Measurements from ENCODE around the gene DAP3. TPM values are rescaled to one million over a fixed set of nuclear protein-coding genes. Genes with fewer than 3 reads are reported as not detected.

The DAP3 gene
- total and polyA plus RNA-seq, 2 of the 13 experiments (the other 11 are each of a cell fraction or from before 2014, with no cell fraction given): 129 to 133 TPM

DNA sequence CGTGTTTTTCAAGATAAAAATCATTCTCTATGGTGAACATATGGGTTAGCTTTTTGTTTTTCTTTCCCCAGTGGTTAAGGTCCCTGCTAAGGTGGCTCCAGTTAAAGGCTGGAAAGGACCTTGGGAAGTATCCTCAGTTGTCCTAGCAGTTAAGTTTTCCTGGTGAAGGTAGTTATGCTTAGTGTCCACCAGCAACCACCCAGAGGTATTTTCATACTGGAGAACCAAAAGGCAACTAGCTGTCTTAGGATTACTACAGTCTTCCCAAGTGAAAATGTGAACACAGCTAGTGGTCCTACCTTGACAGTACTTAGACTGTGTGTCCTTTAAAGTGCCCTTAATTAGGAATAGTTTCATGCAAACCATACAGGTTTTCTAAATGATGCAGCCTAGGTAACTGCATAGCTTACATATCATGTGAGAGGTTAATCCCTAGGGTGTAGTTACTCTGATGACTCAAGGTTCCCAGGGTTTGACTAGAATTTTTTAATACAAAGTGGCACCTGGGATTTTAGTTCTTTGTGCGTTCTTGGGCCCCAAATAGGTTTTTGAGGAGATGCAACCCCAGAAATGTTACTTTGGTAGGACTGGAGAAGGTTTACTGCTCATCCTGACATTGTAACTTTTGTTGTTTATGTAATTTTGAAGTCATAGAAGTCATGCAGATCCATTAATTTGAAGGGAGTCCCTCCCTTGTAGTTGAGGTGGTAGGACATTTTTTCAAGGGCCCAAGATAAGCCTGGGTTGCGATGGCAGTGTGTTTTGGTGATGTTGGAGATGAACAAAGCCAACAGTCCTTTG, 36.8 kb upstream of the DAP3 start (continued):
- TF ChIP-seq, protein P1, sequence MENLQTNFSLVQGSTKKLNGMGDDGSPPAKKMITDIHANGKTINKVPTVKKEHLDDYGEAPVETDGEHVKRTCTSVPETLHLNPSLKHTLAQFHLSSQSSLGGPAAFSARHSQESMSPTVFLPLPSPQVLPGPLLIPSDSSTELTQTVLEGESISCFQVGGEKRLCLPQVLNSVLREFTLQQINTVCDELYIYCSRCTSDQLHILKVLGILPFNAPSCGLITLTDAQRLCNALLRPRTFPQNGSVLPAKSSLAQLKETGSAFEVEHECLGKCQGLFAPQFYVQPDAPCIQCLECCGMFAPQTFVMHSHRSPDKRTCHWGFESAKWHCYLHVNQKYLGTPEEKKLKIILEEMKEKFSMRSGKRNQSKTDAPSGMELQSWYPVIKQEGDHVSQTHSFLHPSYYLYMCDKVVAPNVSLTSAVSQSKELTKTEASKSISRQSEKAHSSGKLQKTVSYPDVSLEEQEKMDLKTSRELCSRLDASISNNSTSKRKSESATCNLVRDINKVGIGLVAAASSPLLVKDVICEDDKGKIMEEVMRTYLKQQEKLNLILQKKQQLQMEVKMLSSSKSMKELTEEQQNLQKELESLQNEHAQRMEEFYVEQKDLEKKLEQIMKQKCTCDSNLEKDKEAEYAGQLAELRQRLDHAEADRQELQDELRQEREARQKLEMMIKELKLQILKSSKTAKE (CRISPR knock-in tag; IDR thresholded peaks at IDR 0.05; ENCODE audit: borderline replicate concordance): no peak
- TF ChIP-seq, protein P2, sequence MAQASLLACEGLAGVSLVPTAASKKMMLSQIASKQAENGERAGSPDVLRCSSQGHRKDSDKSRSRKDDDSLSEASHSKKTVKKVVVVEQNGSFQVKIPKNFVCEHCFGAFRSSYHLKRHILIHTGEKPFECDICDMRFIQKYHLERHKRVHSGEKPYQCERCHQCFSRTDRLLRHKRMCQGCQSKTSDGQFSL (CRISPR knock-in tag; IDR thresholded peaks at IDR 0.05): no peak
- TF ChIP-seq, protein P3, sequence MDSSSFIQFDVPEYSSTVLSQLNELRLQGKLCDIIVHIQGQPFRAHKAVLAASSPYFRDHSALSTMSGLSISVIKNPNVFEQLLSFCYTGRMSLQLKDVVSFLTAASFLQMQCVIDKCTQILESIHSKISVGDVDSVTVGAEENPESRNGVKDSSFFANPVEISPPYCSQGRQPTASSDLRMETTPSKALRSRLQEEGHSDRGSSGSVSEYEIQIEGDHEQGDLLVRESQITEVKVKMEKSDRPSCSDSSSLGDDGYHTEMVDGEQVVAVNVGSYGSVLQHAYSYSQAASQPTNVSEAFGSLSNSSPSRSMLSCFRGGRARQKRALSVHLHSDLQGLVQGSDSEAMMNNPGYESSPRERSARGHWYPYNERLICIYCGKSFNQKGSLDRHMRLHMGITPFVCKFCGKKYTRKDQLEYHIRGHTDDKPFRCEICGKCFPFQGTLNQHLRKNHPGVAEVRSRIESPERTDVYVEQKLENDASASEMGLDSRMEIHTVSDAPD (CRISPR knock-in tag; IDR thresholded peaks at IDR 0.05): no peak

DNA sequence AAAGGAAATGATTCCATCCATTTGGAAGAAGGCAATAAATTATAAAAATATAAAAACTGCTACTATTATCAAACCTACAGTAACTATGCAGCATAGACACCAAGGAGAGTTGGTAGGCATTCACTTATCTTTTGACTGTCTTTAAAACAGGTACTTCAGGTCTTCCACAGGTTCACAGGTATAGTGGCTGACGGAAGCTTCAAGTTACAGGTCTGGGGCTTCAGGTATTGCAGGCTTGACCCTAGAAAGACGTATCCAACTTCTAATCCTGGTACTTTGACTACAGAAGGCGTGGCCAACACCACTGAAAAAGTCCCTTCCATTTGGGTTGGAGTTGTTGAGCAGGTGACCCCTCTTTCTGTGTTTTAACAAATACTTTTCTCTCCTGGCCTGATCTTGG, 35.9 kb upstream of the DAP3 start:
- DNase-seq (ENCODE audit: low spot score) (no peak), FAIRE-seq (no peak), ATAC-seq (no peak)
- 0 out of 2 replicates have a peak, but pooled peaks cover 3% of the 10 kb centered on the region for H3K9me3 ChIP-seq (ENCODE audit: low read length)
- H3K9ac ChIP-seq (ENCODE audit: insufficient read depth, low read depth, low read length): no peak overlapping the region
- peaks cover 21% of the 10 kb centered on the region for H3K4me1 ChIP-seq (ENCODE audit: insufficient read depth, low read length)
- H3K4me3 ChIP-seq (replicated peaks in 1 of 3; ENCODE audit: insufficient read depth in 1 of 3, low read depth in 2 of 3, low read length in 3 of 3): no peak overlapping the region
- no peaks in the 10 kb centered on the region for H4K20me1 ChIP-seq (ENCODE audit: insufficient read depth, low read length)
- in situ Hi-C loops (cut with HindIII; ENCODE audit: extremely low pct_ligation_motif_present, low pct_unique_long_range_greater_than_20kb) (no loop called here), intact Hi-C loops (cut with micrococcal nuclease; ENCODE audit: unreplicated experiment) (no loop called here)
- H3K4me2 ChIP-seq (ENCODE audit: low read depth, low read length): no peak overlapping the region
- no peak overlapping the region for H3K27ac ChIP-seq (ENCODE audit: extremely low read length, insufficient read depth, low read length)
- ChIA-PET POLR2A (no interaction called here), CTCF (ENCODE audit: low intra/inter-chr PET ratio, low total read pairs) (no interaction called here)
- H3K27me3 ChIP-seq (ENCODE audit: control insufficient read depth in 1 of 2, insufficient read depth in 2 of 2, low read length in 2 of 2): no peaks in the 10 kb centered on the region; a peak in 1 of 5 replicates
- H3K79me2 ChIP-seq (ENCODE audit: insufficient read depth, low read length): no peaks in the 10 kb centered on the region
- no peak for TF ChIP-seq GFI1 (CRISPR knock-in tag; IDR thresholded peaks at IDR 0.05; ENCODE audit: borderline replicate concordance)
- TF ChIP-seq PCBP1 (IDR thresholded peaks at IDR 0.05; ENCODE audit: borderline replicate concordance, low read depth, low read length): no peak
- TF ChIP-seq RORA (CRISPR knock-in tag; IDR thresholded peaks at IDR 0.05): no peak
- no peak for TF ChIP-seq ZNF644 (CRISPR knock-in tag; IDR thresholded peaks at IDR 0.05; ENCODE audit: low read depth)
- no peak for TF ChIP-seq TOE1 (CRISPR knock-in tag; IDR thresholded peaks at IDR 0.05)
- TF ChIP-seq ZNF546 (CRISPR knock-in tag; conservative IDR thresholded peaks at IDR 0.05): no peak
- WGBS (ENCODE audit: low lambda C conversion rate): 61% methylated on average over 3 of the region's 3 CpGs
- no peak overlapping the region for H2AFZ ChIP-seq (ENCODE audit: low read length)
- no peaks in the 10 kb centered on the region for H3K36me3 ChIP-seq (replicated peaks in 1 of 2; ENCODE audit: control insufficient read depth in 1 of 2, insufficient read depth in 2 of 2, low read length in 2 of 2)
- BruUV-seq (replicated peaks): no TSS peak
